ENCODE data around the gene PFKP.

The PFKP gene

DNA sequence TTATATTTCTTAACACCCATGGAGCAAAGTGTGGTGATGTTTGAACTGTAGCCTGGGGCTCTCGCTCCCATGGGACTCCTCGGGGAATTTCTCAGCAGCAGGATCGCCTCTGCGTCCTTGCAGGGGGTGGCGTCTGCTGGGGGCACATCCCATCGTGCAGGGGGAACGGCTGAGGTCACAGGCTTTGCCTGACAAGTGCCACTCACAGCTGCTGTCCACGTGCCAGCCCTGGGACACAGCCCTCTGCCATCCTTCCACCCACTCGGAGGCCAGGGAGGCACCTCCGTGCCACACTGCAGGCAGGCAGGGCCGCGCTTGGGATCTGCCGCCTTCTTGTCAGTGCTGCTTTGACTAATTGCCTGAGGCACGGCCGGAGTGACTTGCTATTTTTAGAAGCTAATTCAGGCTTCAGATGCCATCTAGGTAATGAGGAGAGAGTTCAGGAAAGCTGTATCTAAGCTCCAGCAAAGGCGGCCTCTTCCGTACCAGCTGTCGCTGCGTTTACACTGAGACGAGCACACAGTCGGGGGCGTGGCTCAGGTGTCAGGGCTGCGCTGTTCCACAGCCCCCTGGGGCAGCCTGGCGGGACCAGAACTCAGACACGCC, 59.5 kb downstream of the PFKP start:
- no peak overlapping the region for H2AFZ ChIP-seq (ENCODE audit: low read depth, low read length)
- no peaks in the 10 kb centered on the region for H3K9me3 ChIP-seq (ENCODE audit: insufficient read depth, low read length)
- no peak overlapping the region for H3K4me2 ChIP-seq (ENCODE audit: low read length)
- peaks cover 18% of the 10 kb centered on the region for H3K36me3 ChIP-seq (replicated peaks; ENCODE audit: low read depth, low read length)
- H3K9ac ChIP-seq (ENCODE audit: low read length) = no peak overlapping the region
- H3K79me2 ChIP-seq (ENCODE audit: low read length) = no peaks in the 10 kb centered on the region
- no peaks in the 10 kb centered on the region; the same call in 1 of the 2 replicates for H4K20me1 ChIP-seq (ENCODE audit: insufficient read depth, low read length)
- no peaks in the 10 kb centered on the region for H3K27me3 ChIP-seq (ENCODE audit: low read depth, low read length)
- TF ChIP-seq, protein P1, sequence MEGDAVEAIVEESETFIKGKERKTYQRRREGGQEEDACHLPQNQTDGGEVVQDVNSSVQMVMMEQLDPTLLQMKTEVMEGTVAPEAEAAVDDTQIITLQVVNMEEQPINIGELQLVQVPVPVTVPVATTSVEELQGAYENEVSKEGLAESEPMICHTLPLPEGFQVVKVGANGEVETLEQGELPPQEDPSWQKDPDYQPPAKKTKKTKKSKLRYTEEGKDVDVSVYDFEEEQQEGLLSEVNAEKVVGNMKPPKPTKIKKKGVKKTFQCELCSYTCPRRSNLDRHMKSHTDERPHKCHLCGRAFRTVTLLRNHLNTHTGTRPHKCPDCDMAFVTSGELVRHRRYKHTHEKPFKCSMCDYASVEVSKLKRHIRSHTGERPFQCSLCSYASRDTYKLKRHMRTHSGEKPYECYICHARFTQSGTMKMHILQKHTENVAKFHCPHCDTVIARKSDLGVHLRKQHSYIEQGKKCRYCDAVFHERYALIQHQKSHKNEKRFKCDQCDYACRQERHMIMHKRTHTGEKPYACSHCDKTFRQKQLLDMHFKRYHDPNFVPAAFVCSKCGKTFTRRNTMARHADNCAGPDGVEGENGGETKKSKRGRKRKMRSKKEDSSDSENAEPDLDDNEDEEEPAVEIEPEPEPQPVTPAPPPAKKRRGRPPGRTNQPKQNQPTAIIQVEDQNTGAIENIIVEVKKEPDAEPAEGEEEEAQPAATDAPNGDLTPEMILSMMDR (IDR thresholded peaks at IDR 0.05; ENCODE audit: low read depth, low read length) = no peak
- no peak for TF ChIP-seq EZH2phosphoT487 (IDR thresholded peaks at IDR 0.05; ENCODE audit: low read depth)
- H3K4me1 ChIP-seq (ENCODE audit: low read length) = no peaks in the 10 kb centered on the region
- H3K4me3 ChIP-seq (ENCODE audit: low read length) = no peak overlapping the region
- H3K27ac ChIP-seq (ENCODE audit: low read length) = no peak overlapping the region

DNA sequence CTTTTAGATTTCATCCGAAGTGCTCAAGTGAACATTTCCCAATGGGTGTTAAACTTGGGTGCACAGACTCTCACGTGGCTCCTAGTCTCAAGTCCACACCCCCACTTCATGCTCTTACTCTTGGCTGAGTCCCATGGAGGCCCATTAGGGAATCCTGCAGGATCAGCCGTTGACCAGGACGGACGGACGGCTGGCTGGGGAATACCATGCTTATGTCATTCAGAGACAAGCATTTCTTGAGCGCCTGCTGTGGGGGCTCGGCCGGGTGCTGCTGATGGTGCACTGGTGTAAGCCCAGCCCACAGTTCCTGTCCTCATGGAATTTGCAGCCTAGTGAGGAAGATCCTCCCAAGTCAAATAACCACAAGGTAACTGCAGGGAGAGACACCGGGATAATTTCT, 60.6 kb downstream of the PFKP start:
- Histone ChIP-seq H3K27me3 (ENCODE audit: low read depth, low read length) (no peaks in the 10 kb centered on the region), H2AFZ (ENCODE audit: low read depth, low read length) (no peak overlapping the region), H3K9me3 (ENCODE audit: insufficient read depth, low read length) (no peaks in the 10 kb centered on the region), H3K4me1 (ENCODE audit: low read length) (no peaks in the 10 kb centered on the region), H3K27ac (ENCODE audit: low read length) (no peak overlapping the region), H3K9ac (ENCODE audit: low read length) (no peak overlapping the region), H3K79me2 (ENCODE audit: low read length) (no peaks in the 10 kb centered on the region), H3K4me3 (ENCODE audit: low read length) (no peak overlapping the region), H4K20me1 (ENCODE audit: insufficient read depth, low read length) (no peaks in the 10 kb centered on the region; the same call in 1 of the 2 replicates), H3K4me2 (ENCODE audit: low read length) (no peak overlapping the region), H3K36me3 (replicated peaks; ENCODE audit: low read depth, low read length) (peaks cover 16% of the 10 kb centered on the region)
- TF ChIP-seq, protein P1 (IDR thresholded peaks at IDR 0.05; ENCODE audit: low read depth, low read length) = no peak
- no peak for TF ChIP-seq EZH2phosphoT487 (IDR thresholded peaks at IDR 0.05; ENCODE audit: low read depth)

DNA sequence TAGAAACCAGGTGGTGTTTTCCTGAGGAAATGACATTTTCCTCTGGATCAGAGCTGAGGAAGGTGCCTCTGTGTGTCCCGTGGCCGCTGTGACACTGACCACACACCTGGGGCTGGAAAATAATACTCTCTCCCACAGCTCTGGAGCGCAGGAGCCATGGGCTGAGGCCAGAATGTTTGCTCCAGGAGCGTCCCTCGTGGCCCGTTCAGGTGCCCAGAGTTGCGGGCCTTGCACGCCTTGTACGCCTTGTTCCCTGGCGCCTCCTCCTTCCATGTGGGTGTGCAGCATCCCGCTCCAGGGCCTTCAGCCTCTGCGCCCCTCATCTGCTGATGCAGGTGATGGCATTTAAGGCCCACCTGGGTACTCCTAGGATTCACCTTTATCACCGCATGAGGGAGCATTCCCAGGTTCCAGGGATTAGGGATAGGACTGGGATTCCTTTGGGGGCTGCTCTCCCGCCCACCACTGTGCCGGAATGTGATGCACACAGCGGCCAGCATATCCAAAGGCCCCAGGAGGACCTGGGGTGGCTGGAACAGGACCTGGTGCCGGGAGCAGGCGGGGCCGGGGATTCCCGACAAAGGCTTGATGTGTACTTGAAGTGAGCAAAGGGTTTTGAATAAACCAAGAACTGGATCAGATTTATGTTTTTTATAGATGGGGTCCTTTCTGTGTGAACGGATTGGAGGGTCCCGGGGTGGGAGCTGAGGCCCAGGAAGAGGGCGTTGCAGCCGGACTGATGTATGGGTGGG, 61.2 kb downstream of the PFKP start:
- H3K36me3 ChIP-seq (replicated peaks; ENCODE audit: low read depth, low read length) = peaks cover 16% of the 10 kb centered on the region
- H3K27me3 ChIP-seq (ENCODE audit: low read depth, low read length) = no peaks in the 10 kb centered on the region
- H3K4me3 ChIP-seq (ENCODE audit: low read length) = no peak overlapping the region
- H3K9ac ChIP-seq (ENCODE audit: low read length) = no peak overlapping the region
- H2AFZ ChIP-seq (ENCODE audit: low read depth, low read length) = no peak overlapping the region
- no peak overlapping the region for H3K27ac ChIP-seq (ENCODE audit: low read length)
- H4K20me1 ChIP-seq (ENCODE audit: insufficient read depth, low read length) = no peaks in the 10 kb centered on the region; the same call in 1 of the 2 replicates
- H3K4me1 ChIP-seq (ENCODE audit: low read length) = no peaks in the 10 kb centered on the region
- no peaks in the 10 kb centered on the region for H3K9me3 ChIP-seq (ENCODE audit: insufficient read depth, low read length)
- H3K79me2 ChIP-seq (ENCODE audit: low read length) = no peaks in the 10 kb centered on the region
- H3K4me2 ChIP-seq (ENCODE audit: low read length) = no peak overlapping the region
- TF ChIP-seq, protein P1 (IDR thresholded peaks at IDR 0.05; ENCODE audit: low read depth, low read length) = no peak
- TF ChIP-seq EZH2phosphoT487 (IDR thresholded peaks at IDR 0.05; ENCODE audit: low read depth) = no peak

DNA sequence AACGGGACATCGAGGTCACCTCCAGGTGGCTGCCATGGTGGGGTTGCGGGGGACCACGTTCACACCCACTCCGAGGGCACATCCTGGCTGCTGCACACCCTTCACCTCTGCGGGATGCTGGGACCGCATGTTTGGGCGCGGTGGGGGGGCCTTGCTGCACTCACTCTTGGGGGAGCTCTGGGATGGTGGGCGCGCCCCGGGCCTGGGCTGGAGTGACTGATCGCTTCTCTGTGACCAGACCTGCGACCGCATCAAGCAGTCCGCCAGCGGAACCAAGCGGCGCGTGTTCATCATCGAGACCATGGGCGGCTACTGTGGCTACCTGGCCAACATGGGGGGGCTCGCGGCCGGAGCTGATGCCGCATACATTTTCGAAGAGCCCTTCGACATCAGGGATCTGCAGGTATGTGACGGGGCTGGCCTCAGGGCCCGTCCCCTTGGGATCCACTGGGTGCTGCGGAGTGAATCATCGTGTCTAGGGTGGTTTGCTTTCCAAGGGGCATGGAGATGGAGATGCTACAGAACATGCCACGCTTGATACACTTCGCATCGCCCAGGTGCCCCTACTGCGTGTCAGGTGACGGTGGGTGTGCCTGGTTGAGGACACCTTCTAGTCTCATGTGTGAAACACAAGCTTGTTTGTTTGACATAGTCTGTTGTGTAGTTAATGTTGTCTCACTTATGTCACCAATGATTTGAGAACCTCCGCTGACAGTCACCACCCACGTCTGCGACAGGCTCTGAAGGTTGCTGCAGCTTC, 62.4 kb downstream of the PFKP start:
- Histone ChIP-seq H3K9me3 (ENCODE audit: insufficient read depth, low read length) (no peaks in the 10 kb centered on the region), H2AFZ (ENCODE audit: low read depth, low read length) (no peak overlapping the region), H3K9ac (ENCODE audit: low read length) (no peak overlapping the region), H3K27me3 (ENCODE audit: low read depth, low read length) (no peaks in the 10 kb centered on the region), H4K20me1 (ENCODE audit: insufficient read depth, low read length) (no peaks in the 10 kb centered on the region), H3K4me1 (ENCODE audit: low read length) (no peaks in the 10 kb centered on the region), H3K4me2 (ENCODE audit: low read length) (no peak overlapping the region), H3K79me2 (ENCODE audit: low read length) (no peaks in the 10 kb centered on the region), H3K27ac (ENCODE audit: low read length) (no peak overlapping the region), H3K4me3 (ENCODE audit: low read length) (no peak overlapping the region), H3K36me3 (replicated peaks; ENCODE audit: low read depth, low read length) (peaks cover 27% of the 10 kb centered on the region)
- TF ChIP-seq EZH2phosphoT487 (IDR thresholded peaks at IDR 0.05; ENCODE audit: low read depth) = no peak
- TF ChIP-seq, protein P1 (IDR thresholded peaks at IDR 0.05; ENCODE audit: low read depth, low read length) = no peak

All from OCI-LY3 (cell line).